ENCODE data around the gene GSG1. TPM values are rescaled to one million over a fixed set of nuclear protein-coding genes. Genes with fewer than 3 reads are reported as not detected.

Gene GSG1
- total RNA-seq, 1 experiment from 2014 or later, result 0.22 TPM

GRCh38 chr12:13046964-13047363, 56.5 kb downstream of the GSG1 start:
- DNase-seq, result no peak
- H2BK12ac ChIP-seq (ENCODE audit: insufficient read length, low read depth, low read length), result no peak overlapping the region
- H3K9ac ChIP-seq (ENCODE audit: extremely low read depth, insufficient read length, low read length), result no peak overlapping the region
- no peak overlapping the region for H4K91ac ChIP-seq (ENCODE audit: insufficient read length, low read depth, low read length)
- TF ChIP-seq CTCF (conservative IDR thresholded peaks at IDR 0.05), result no peak
- no peak overlapping the region for H3K4ac ChIP-seq (ENCODE audit: low read depth, low read length)
- H3K56ac ChIP-seq (ENCODE audit: insufficient read length, low read depth, low read length), result no peak overlapping the region
- Mint-ChIP-seq H3K9me3 (peaks cover 0 to 2% of the 10 kb centered on the region in 2 experiments; a peak in 2 of 5 replicates), H3K27me3 (ENCODE audit: low read depth) (peaks cover 15% of the 10 kb centered on the region), H3K27ac (no peak overlapping the region), H3K4me3 (no peak overlapping the region), H3K36me3 (ENCODE audit: insufficient read depth in 1 of 3, low read depth in 3 of 3) (peaks cover 2 to 6% (median 4%) of the 10 kb centered on the region in 3 experiments; a peak in 5 of 7 replicates), H3K4me1 (peaks cover 43 to 45% of the 10 kb centered on the region in 2 experiments)
- H3K79me1 ChIP-seq (ENCODE audit: insufficient read depth, low read depth, low read length, poor library complexity, severe bottlenecking), result peaks cover 2% of the 10 kb centered on the region
- no peak overlapping the region for H2BK5ac ChIP-seq (ENCODE audit: insufficient read length, low read length)
- H3T11ph ChIP-seq (ENCODE audit: low read length), result no peak overlapping the region
- H3K14ac ChIP-seq (ENCODE audit: insufficient read depth, low read length), result no peak overlapping the region
- H2BK120ac ChIP-seq (ENCODE audit: low read depth, low read length, poor library complexity, severe bottlenecking), result no peak overlapping the region
- H3K27me3 ChIP-seq (ENCODE audit: insufficient read depth, low read length), result no peaks in the 10 kb centered on the region
- no CpG with 5 or more reads among the region's 1 CpG for WGBS (ENCODE audit: extremely low coverage, insufficient read length, low lambda C conversion rate)
- no peak overlapping the region for H2BK20ac ChIP-seq (ENCODE audit: low read depth, low read length, poor library complexity, severe bottlenecking)
- no peak overlapping the region for H3K23ac ChIP-seq (ENCODE audit: insufficient read length, low read depth, low read length)
- no peak overlapping the region for H4K8ac ChIP-seq (replicated peaks; ENCODE audit: insufficient read length, low read depth, low read length)
- no peak overlapping the region for H2AK5ac ChIP-seq (ENCODE audit: insufficient read length, low read length)
- no peak overlapping the region for H2BK15ac ChIP-seq (ENCODE audit: low read depth, low read length)
- H3K79me2 ChIP-seq (ENCODE audit: insufficient read depth, low read length), result no peaks in the 10 kb centered on the region
- H3K23me2 ChIP-seq (ENCODE audit: insufficient read length, low read depth, low read length, poor library complexity, severe bottlenecking), result peaks cover 3% of the 10 kb centered on the region
- no peak overlapping the region for H3K18ac ChIP-seq (ENCODE audit: insufficient read length, low read depth, low read length)
- H3K4me2 ChIP-seq (ENCODE audit: insufficient read depth, insufficient read length, low read length), result no peak overlapping the region
- no peak overlapping the region for H4K5ac ChIP-seq (ENCODE audit: insufficient read length, low read depth, low read length)
- no peaks in the 10 kb centered on the region for H3K9me3 ChIP-seq (ENCODE audit: control insufficient read depth, low read depth, low read length)
- H3K4me1 ChIP-seq (ENCODE audit: insufficient read depth, low read length), result no peaks in the 10 kb centered on the region; the same call in 1 of the 2 replicates
- no peak overlapping the region for H2AFZ ChIP-seq (ENCODE audit: low read length)
- no peaks in the 10 kb centered on the region for H4K20me1 ChIP-seq (ENCODE audit: control insufficient read depth, insufficient read depth, insufficient read length)
- no peak overlapping the region for H3K27ac ChIP-seq (ENCODE audit: insufficient read length, low read depth, low read length)
